ENCODE data around the gene HES5. TPM values are rescaled to one million over a fixed set of nuclear protein-coding genes. Genes with fewer than 3 reads are reported as not detected.

Gene HES5
- total and polyA plus RNA-seq, 2 of the 13 experiments (the other 11 are each of a cell fraction or from before 2014, with no cell fraction given) = not detected

DNA sequence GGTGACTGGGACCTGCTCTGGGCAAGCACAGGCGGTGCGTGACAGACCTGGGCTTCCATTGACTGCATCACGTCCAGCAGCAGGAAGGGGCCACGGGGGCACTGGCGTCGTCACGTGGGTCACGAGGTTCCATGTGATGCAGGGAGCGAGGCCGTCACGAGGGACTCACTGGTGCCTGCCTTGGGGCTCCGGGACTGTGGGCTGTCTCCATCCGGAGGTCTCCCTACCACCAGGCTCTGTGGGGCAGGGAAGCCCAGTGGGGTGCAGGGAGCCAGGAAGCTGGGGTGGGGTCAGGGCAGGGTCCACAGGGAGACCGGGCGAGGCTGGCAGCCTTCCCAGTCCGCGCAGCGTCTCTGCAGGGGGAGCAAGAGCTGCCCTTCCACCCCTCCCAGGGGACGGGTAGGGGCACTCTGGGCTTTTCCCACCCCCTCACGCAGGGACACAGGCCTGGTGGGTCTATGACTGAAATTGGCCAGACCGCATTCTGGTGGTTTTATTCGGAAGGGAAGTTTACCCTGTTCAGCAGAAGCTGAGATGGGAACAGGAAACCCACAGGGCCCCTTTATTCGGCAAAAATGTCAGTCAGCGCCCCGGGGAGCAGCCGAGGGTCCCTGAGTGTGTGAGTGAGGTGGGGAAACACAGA, 25.7 kb upstream of the HES5 start (continued):
- TF ChIP-seq KDM4B (CRISPR knock-in tag; IDR thresholded peaks at IDR 0.05) = 0 out of 2 replicates have a peak, but pooled peaks have one; percentile 42
- TF ChIP-seq ZMAT3 (CRISPR knock-in tag; conservative IDR thresholded peaks at IDR 0.05) = no peak
- TF ChIP-seq NFKB2 (CRISPR knock-in tag; IDR thresholded peaks at IDR 0.05; ENCODE audit: borderline replicate concordance) = peak; percentile 81; the same call in 1 of the 2 replicates
- TF ChIP-seq ZBTB26 (CRISPR knock-in tag; IDR thresholded peaks at IDR 0.05; ENCODE audit: borderline replicate concordance) = peak; percentile 52; the same call in 1 of the 2 replicates
- no peak for TF ChIP-seq SMYD3 (CRISPR knock-in tag; IDR thresholded peaks at IDR 0.05)
- TF ChIP-seq GATAD2A (CRISPR knock-in tag; IDR thresholded peaks at IDR 0.05) = 0 out of 2 replicates have a peak, but pooled peaks have one; percentile 38
- peak; percentile 54; the same call in 1 of the 2 replicates for TF ChIP-seq HOXA3 (CRISPR knock-in tag; IDR thresholded peaks at IDR 0.05)
- no peak for TF ChIP-seq ZNF850 (CRISPR knock-in tag; conservative IDR thresholded peaks at IDR 0.05)
- TF ChIP-seq, protein P1, sequence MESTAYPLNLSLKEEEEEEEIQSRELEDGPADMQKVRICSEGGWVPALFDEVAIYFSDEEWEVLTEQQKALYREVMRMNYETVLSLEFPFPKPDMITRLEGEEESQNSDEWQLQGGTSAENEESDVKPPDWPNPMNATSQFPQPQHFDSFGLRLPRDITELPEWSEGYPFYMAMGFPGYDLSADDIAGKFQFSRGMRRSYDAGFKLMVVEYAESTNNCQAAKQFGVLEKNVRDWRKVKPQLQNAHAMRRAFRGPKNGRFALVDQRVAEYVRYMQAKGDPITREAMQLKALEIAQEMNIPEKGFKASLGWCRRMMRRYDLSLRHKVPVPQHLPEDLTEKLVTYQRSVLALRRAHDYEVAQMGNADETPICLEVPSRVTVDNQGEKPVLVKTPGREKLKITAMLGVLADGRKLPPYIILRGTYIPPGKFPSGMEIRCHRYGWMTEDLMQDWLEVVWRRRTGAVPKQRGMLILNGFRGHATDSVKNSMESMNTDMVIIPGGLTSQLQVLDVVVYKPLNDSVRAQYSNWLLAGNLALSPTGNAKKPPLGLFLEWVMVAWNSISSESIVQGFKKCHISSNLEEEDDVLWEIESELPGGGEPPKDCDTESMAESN (CRISPR knock-in tag; conservative IDR thresholded peaks at IDR 0.05) = 0 out of 2 replicates have a peak, but pooled peaks have one; percentile 10
- TF ChIP-seq TOPORS (CRISPR knock-in tag; IDR thresholded peaks at IDR 0.05) = no peak
- TF ChIP-seq ZNF407 (CRISPR knock-in tag; IDR thresholded peaks at IDR 0.05; ENCODE audit: not compliant biosample characterization) = peak; percentile 27
- TF ChIP-seq ZNF557 (CRISPR knock-in tag; IDR thresholded peaks at IDR 0.05) = no peak
- peak; percentile 64 for TF ChIP-seq MNT (IDR thresholded peaks at IDR 0.05)
- 0 out of 2 replicates have a peak, but pooled peaks have one; percentile 56 for TF ChIP-seq ZNF280B (CRISPR knock-in tag; IDR thresholded peaks at IDR 0.05; ENCODE audit: borderline replicate concordance)

All from HepG2 (cell line).